Measurements from ENCODE around the gene CLCN6.

Gene CLCN6

GRCh38 chr1:11886986-11887665 lies 81.1 kb downstream of the CLCN6 start:
- TF ChIP-seq GABPA (IDR thresholded peaks at IDR 0.05; ENCODE audit: low read depth) (no peak), POLR2AphosphoS5 (IDR thresholded peaks at IDR 0.05; ENCODE audit: low read depth) (no peak), REST (IDR thresholded peaks at IDR 0.05; ENCODE audit: insufficient replicate concordance, low read depth) (no peak), SPI1 (IDR thresholded peaks at IDR 0.05; ENCODE audit: borderline replicate concordance, low read depth) (no peak), CTCF (IDR thresholded peaks at IDR 0.05; ENCODE audit: insufficient read depth, low read length) (no peak)
- Histone ChIP-seq H3K27me3 (ENCODE audit: insufficient read depth, poor library complexity, severe bottlenecking) (no peaks in the 10 kb centered on the region), H3K4me3 (replicated peaks; ENCODE audit: insufficient read depth, low read length) (no peak overlapping the region), H3K27ac (replicated peaks) (no peak overlapping the region)
- no peak for DNase-seq (ENCODE audit: low read depth in 1 of 2, low spot score in 1 of 2)

GRCh38 chr1:11887666-11888007 lies 81.6 kb downstream of the CLCN6 start:
- Histone ChIP-seq H3K27ac (replicated peaks) (no peak overlapping the region), H3K4me3 (replicated peaks; ENCODE audit: insufficient read depth, low read length) (no peak overlapping the region), H3K27me3 (ENCODE audit: insufficient read depth, poor library complexity, severe bottlenecking) (no peaks in the 10 kb centered on the region)
- no peak for DNase-seq (ENCODE audit: low read depth in 1 of 2, low spot score in 1 of 2)
- TF ChIP-seq REST (IDR thresholded peaks at IDR 0.05; ENCODE audit: insufficient replicate concordance, low read depth) (no peak), SPI1 (IDR thresholded peaks at IDR 0.05; ENCODE audit: borderline replicate concordance, low read depth) (no peak), GABPA (IDR thresholded peaks at IDR 0.05; ENCODE audit: low read depth) (no peak), POLR2AphosphoS5 (IDR thresholded peaks at IDR 0.05; ENCODE audit: low read depth) (no peak), CTCF (IDR thresholded peaks at IDR 0.05; ENCODE audit: insufficient read depth, low read length) (no peak)

- H3K4me3 ChIP-seq (replicated peaks; ENCODE audit: insufficient read depth, low read length) = no peak overlapping the region
- DNase-seq (ENCODE audit: low read depth in 1 of 2, low spot score in 1 of 2) = no peak
- TF ChIP-seq POLR2AphosphoS5 (IDR thresholded peaks at IDR 0.05; ENCODE audit: low read depth) = no peak
- no peak for TF ChIP-seq GABPA (IDR thresholded peaks at IDR 0.05; ENCODE audit: low read depth)
- TF ChIP-seq CTCF (IDR thresholded peaks at IDR 0.05; ENCODE audit: insufficient read depth, low read length) = no peak
- no peak for TF ChIP-seq SPI1 (IDR thresholded peaks at IDR 0.05; ENCODE audit: borderline replicate concordance, low read depth)
- TF ChIP-seq REST (IDR thresholded peaks at IDR 0.05; ENCODE audit: insufficient replicate concordance, low read depth) = no peak
- no peak overlapping the region for H3K27ac ChIP-seq (replicated peaks)
- no peaks in the 10 kb centered on the region for H3K27me3 ChIP-seq (ENCODE audit: insufficient read depth, poor library complexity, severe bottlenecking)
Observed at GRCh38 chr1:11888206-11888876, 82.3 kb downstream of the CLCN6 start.

Measured in HL-60 (cell line).